Spleen (tissue), 7 donors: ENCODE data around the gene FOCAD.

ENCODE experiments used
- CTCF ChIP-seq, 11 experiments: fragments of 200-600 bp in 7 of 11; fragments of 450-650 bp in 4 of 11; sonication (generic) in 4 of 11; IDR thresholded peaks in 8 of 11; conservative IDR thresholded peaks in 3 of 11; 1 replicate in 7 of 11; 2 replicates in 4 of 11; pipeline versions ENCODE4 v1.4.0 to v1.8.0; 2016 to 2021; ENCODE audit warnings: antibody characterized with exemption in 11 of 11, inconsistent platforms in 4 of 11, mild to moderate bottlenecking in 1 of 11
- POLR2A ChIP-seq, 3 donors: fragments of 450-650 bp; IDR thresholded peaks; one replicate each; pipeline ENCODE4 v1.5.1; 2017; ENCODE audit warnings: antibody characterized with exemption in 3 of 3, mild to moderate bottlenecking in 1 of 3
- donor health status: DM: no; HTN: no; CAD: no; lungs with moderate emphysema.
- donor health status: DM: no; HTN: no; CAD: no.
- donor health status: DM: no; HTN: no; CAD: no.

- TF ChIP-seq CTCF (IDR thresholded peaks at IDR 0.05 in 8 of 11, conservative IDR thresholded peaks at IDR 0.05 in 3 of 11) (no peak), POLR2A (IDR thresholded peaks at IDR 0.05) (no peak)
Observed at GRCh38 chr9:20658677-20659473, 25.2 kb upstream of the FOCAD start.
